H9 (cell line): ENCODE data around the gene CD300A. TPM values are rescaled to one million over a fixed set of nuclear protein-coding genes. Genes with fewer than 3 reads are reported as not detected.
"Not testable (repeated sequence)": the region's sequence is repeated elsewhere in the genome, so short reads cannot be mapped to it uniquely, and the experiment has no call there.

Experiments used
- DNase-seq: peaks from one replicate; pipeline ENCODE4 v3.0.0-alpha.2; 2017
- H2AFZ ChIP-seq: one replicate; pipeline ENCODE4 v1.6.1; 2013; ENCODE audit warnings: mild to moderate bottlenecking, low read length, control low read depth, moderate library complexity
- H2AK5ac ChIP-seq: 2 replicates; pipeline ENCODE4 v1.6.1; 2013; ENCODE audit warnings: low read length, control low read depth, mixed read lengths; ENCODE audit not compliant: insufficient read length
- H2BK120ac ChIP-seq: one replicate; pipeline ENCODE4 v1.6.1; 2013; ENCODE audit warnings: low read depth, mild to moderate bottlenecking, low read length, control low read depth, inconsistent platforms; ENCODE audit not compliant: poor library complexity, severe bottlenecking
- H2BK12ac ChIP-seq: 2 replicates; pipeline ENCODE4 v1.6.1; 2013; ENCODE audit warnings: low read length, control low read depth, mixed read lengths, low read depth; ENCODE audit not compliant: insufficient read length
- H2BK15ac ChIP-seq: 2 replicates; pipeline ENCODE4 v1.6.1; 2013; ENCODE audit warnings: low read depth, low read length, control low read depth
- H2BK20ac ChIP-seq: one replicate; pipeline ENCODE4 v1.6.1; 2013; ENCODE audit warnings: low read depth, mild to moderate bottlenecking, low read length, control low read depth, inconsistent platforms; ENCODE audit not compliant: poor library complexity, severe bottlenecking
- H2BK5ac ChIP-seq: 2 replicates; pipeline ENCODE4 v1.6.1; 2013; ENCODE audit warnings: low read length, control low read depth, mixed read lengths; ENCODE audit not compliant: insufficient read length
- H3K14ac ChIP-seq: 2 replicates; pipeline ENCODE4 v1.6.1; 2013; ENCODE audit warnings: low read length, control low read depth; ENCODE audit not compliant: insufficient read depth
- H3K18ac ChIP-seq: 2 replicates; pipeline ENCODE4 v1.6.1; 2013; ENCODE audit warnings: low read depth, mild to moderate bottlenecking, mixed read lengths, low read length, control low read depth; ENCODE audit not compliant: insufficient read length
- H3K23ac ChIP-seq: 2 replicates; pipeline ENCODE4 v1.6.1; 2013; ENCODE audit warnings: low read length, control low read depth, mixed read lengths, low read depth; ENCODE audit not compliant: insufficient read length
- H3K23me2 ChIP-seq: 2 replicates; pipeline ENCODE4 v1.6.1; 2013; ENCODE audit warnings: low read depth, mild to moderate bottlenecking, mixed read lengths, low read length, control low read depth; ENCODE audit not compliant: insufficient read length, poor library complexity, severe bottlenecking
- H3K27ac ChIP-seq: 2 replicates; pipeline ENCODE4 v1.5.1; 2013; ENCODE audit warnings: low read length, control low read depth, mixed read lengths, low read depth; ENCODE audit not compliant: insufficient read length
- H3K27me3 ChIP-seq: 2 replicates; pipeline ENCODE4 v1.6.1; 2013; ENCODE audit warnings: low read length, control low read depth, inconsistent platforms; ENCODE audit not compliant: insufficient read depth
- H3K4ac ChIP-seq: 2 replicates; pipeline ENCODE4 v1.6.1; 2013; ENCODE audit warnings: low read depth, mild to moderate bottlenecking, control low read depth, inconsistent platforms, low read length, moderate library complexity
- H3K4me1 ChIP-seq: 2 replicates; pipeline ENCODE4 v1.6.1; 2013; ENCODE audit warnings: low read length, control low read depth, inconsistent platforms; ENCODE audit not compliant: insufficient read depth
- H3K4me2 ChIP-seq: 2 replicates; pipeline ENCODE4 v1.6.1; 2013; ENCODE audit warnings: low read length, control low read depth, mixed read lengths; ENCODE audit not compliant: insufficient read length, insufficient read depth
- H3K56ac ChIP-seq: 2 replicates; pipeline ENCODE4 v1.6.1; 2013; ENCODE audit warnings: low read depth, mild to moderate bottlenecking, mixed read lengths, low read length, control low read depth; ENCODE audit not compliant: insufficient read length
- H3K79me1 ChIP-seq: 2 replicates; pipeline ENCODE4 v1.6.1; 2013; ENCODE audit warnings: low read depth, mild to moderate bottlenecking, moderate library complexity, low read length, control low read depth, inconsistent platforms; ENCODE audit not compliant: insufficient read depth, poor library complexity, severe bottlenecking
- H3K79me2 ChIP-seq: 2 replicates; pipeline ENCODE4 v1.6.1; 2013; ENCODE audit warnings: low read length, control low read depth, inconsistent platforms; ENCODE audit not compliant: insufficient read depth
- H3K9ac ChIP-seq: 2 replicates; pipeline ENCODE4 v1.6.1; 2013; ENCODE audit warnings: low read length, control low read depth, mixed read lengths; ENCODE audit not compliant: insufficient read length; ENCODE audit errors: extremely low read depth
- H3K9me3 ChIP-seq: one replicate; pipeline ENCODE4 v1.6.1; 2013; ENCODE audit warnings: low read depth, low read length, inconsistent platforms; ENCODE audit not compliant: control insufficient read depth
- H3T11ph ChIP-seq: one replicate; pipeline ENCODE4 v1.6.1; 2013; ENCODE audit warnings: mild to moderate bottlenecking, low read length, control low read depth, inconsistent platforms
- H4K20me1 ChIP-seq: one replicate; pipeline ENCODE4 v1.6.1; 2013; ENCODE audit not compliant: control insufficient read depth, insufficient read length, insufficient read depth
- H4K5ac ChIP-seq: 2 replicates; pipeline ENCODE4 v1.6.1; 2013; ENCODE audit warnings: low read depth, mild to moderate bottlenecking, mixed read lengths, low read length, control low read depth; ENCODE audit not compliant: insufficient read length
- H4K8ac ChIP-seq: replicated peaks from 2 replicates; pipeline ENCODE4 v1.6.1; 2013; ENCODE audit warnings: low read length, control low read depth, mixed read lengths, low read depth; ENCODE audit not compliant: insufficient read length
- H4K91ac ChIP-seq: 2 replicates; pipeline ENCODE4 v1.6.1; 2013; ENCODE audit warnings: low read depth, mild to moderate bottlenecking, moderate library complexity, mixed read lengths, low read length, control low read depth; ENCODE audit not compliant: insufficient read length
- H3K27ac Mint-ChIP-seq, 3 experiments: 2 replicates in 2 of 3; 3 replicates in 1 of 3; pipeline ENCODE4 v1.8.0; 2020 to 2021; ENCODE audit warnings: mixed read lengths in 3 of 3, mild to moderate bottlenecking in 1 of 3, moderate library complexity in 1 of 3
- H3K27me3 Mint-ChIP-seq: 2 replicates; pipeline ENCODE4 v1.8.0; 2021; ENCODE audit warnings: low read depth, mild to moderate bottlenecking, moderate library complexity, mixed read lengths
- H3K36me3 Mint-ChIP-seq, 3 experiments: 2 replicates in 2 of 3; 3 replicates in 1 of 3; pipeline ENCODE4 v1.8.0; 2020 to 2021; ENCODE audit warnings: low read depth in 3 of 3, mixed read lengths in 3 of 3; ENCODE audit not compliant: insufficient read depth in 1 of 3
- H3K4me1 Mint-ChIP-seq, 2 experiments: 2 replicates each; pipeline ENCODE4 v1.8.0; 2020; ENCODE audit warnings: mixed read lengths in 2 of 2
- H3K4me3 Mint-ChIP-seq, 2 experiments: 2 replicates in 1 of 2; 3 replicates in 1 of 2; pipeline ENCODE4 v1.8.0; 2020 to 2021; ENCODE audit warnings: mild to moderate bottlenecking in 2 of 2, mixed read lengths in 2 of 2, moderate library complexity in 1 of 2
- H3K9me3 Mint-ChIP-seq, 2 experiments: 2 replicates in 1 of 2; 3 replicates in 1 of 2; pipeline ENCODE4 v1.8.0; 2020; ENCODE audit warnings: mild to moderate bottlenecking in 2 of 2, mixed read lengths in 2 of 2, moderate library complexity in 1 of 2
- CTCF ChIP-seq: fragments of 200-600 bp; sonication (generic); conservative IDR thresholded peaks from 3 replicates; pipeline ENCODE4 v1.8.0; 2021; ENCODE audit warnings: antibody characterized with exemption, mild to moderate bottlenecking
- WGBS: extraction: QIAGEN DNeasy Blood & Tissue Kit; methylation state at CpG from one replicate; pipeline ENCODE4 v1.1.7; 2013; ENCODE audit warnings: missing lambda C conversion rate, low lambda C conversion rate, mixed read lengths; ENCODE audit not compliant: insufficient read length; ENCODE audit errors: extremely low coverage; 5-methylcytosine and 5-hydroxymethylcytosine counted together
- total RNA-seq: library from RNA; stranded (reverse); gene quantifications from 2 replicates; pipeline ENCODE4 v1.2.1, GENCODE V29; 2021

CD300A gene
- total RNA-seq, 1 experiment from 2014 or later = not detected

GRCh38 chr17:74502861-74503260 is 36.4 kb downstream of the CD300A start:
- H3K27me3 Mint-ChIP-seq = peaks cover 11% of the 10 kb centered on the region
- Histone ChIP-seq H3K23ac (no peak overlapping the region), H4K91ac (no peak overlapping the region), H3K23me2 (no peaks in the 10 kb centered on the region), H2BK12ac (no peak overlapping the region), H2AFZ (no peak overlapping the region), H3K4ac (no peak overlapping the region), H4K8ac (no peak overlapping the region), H3K56ac (no peak overlapping the region), H2BK15ac (no peak overlapping the region), H3K27ac (no peak overlapping the region), H3K4me1 (no peaks in the 10 kb centered on the region), H3K4me2 (no peak overlapping the region), H3K9me3 (no peaks in the 10 kb centered on the region), H2BK5ac (no peak overlapping the region), H3K14ac (no peak overlapping the region), H3T11ph (no peak overlapping the region), H2AK5ac (no peak overlapping the region), H3K79me2 (no peaks in the 10 kb centered on the region), H2BK20ac (no peak overlapping the region), H4K5ac (no peak overlapping the region), H2BK120ac (no peak overlapping the region), H4K20me1 (no peaks in the 10 kb centered on the region), H3K27me3 (no peaks in the 10 kb centered on the region), H3K79me1 (no peaks in the 10 kb centered on the region), H3K18ac (no peak overlapping the region), H3K9ac (no peak overlapping the region)
- H3K9me3 Mint-ChIP-seq = no peaks in the 10 kb centered on the region
- no peaks in the 10 kb centered on the region for H3K4me1 Mint-ChIP-seq
- no peaks in the 10 kb centered on the region for H3K36me3 Mint-ChIP-seq
- no CpG with 5 or more reads among the region's 6 CpGs for WGBS
- H3K27ac Mint-ChIP-seq = no peak overlapping the region
- no peak overlapping the region for H3K4me3 Mint-ChIP-seq
- no peak for DNase-seq
- no peak for TF ChIP-seq CTCF

GRCh38 chr17:74503949-74504348 is 37.5 kb downstream of the CD300A start:
- not testable (repeated sequence) for H3K14ac ChIP-seq, H3K4me1 Mint-ChIP-seq, H2BK12ac ChIP-seq, H3K4me1 ChIP-seq, H3K56ac ChIP-seq, H2BK20ac ChIP-seq, H3K27me3 ChIP-seq, H4K5ac ChIP-seq, H3K23me2 ChIP-seq, H3K23ac ChIP-seq, H3K79me2 ChIP-seq, H3K79me1 ChIP-seq, H3K4me3 Mint-ChIP-seq, H4K20me1 ChIP-seq, H3K27ac Mint-ChIP-seq, H3K9me3 Mint-ChIP-seq, H3K18ac ChIP-seq, H2BK5ac ChIP-seq, DNase-seq, H2BK120ac ChIP-seq, H3K27ac ChIP-seq, H2AK5ac ChIP-seq, H3K36me3 Mint-ChIP-seq, H3K4me2 ChIP-seq, H3K9me3 ChIP-seq, H3K4ac ChIP-seq, H2AFZ ChIP-seq, H4K8ac ChIP-seq, H4K91ac ChIP-seq, H3K9ac ChIP-seq, H2BK15ac ChIP-seq, H3T11ph ChIP-seq
- WGBS = no CpG with 5 or more reads among the region's 5 CpGs
- H3K27me3 Mint-ChIP-seq = peaks cover 11% of the 10 kb centered on the region
